Bladder microvascular endothelial cell (primary cell): ENCODE measurements around the gene SAXO1. TPM values are rescaled to one million over a fixed set of nuclear protein-coding genes. Genes with fewer than 3 reads are reported as not detected.

Experiments used
- total RNA-seq: library from RNA; depleted of rRNA; stranded (reverse); fragments of >200 nt; gene quantifications from 2 replicates; pipeline ENCODE4 v1.2.3, GENCODE V29; 2014

The SAXO1 gene, protein sequence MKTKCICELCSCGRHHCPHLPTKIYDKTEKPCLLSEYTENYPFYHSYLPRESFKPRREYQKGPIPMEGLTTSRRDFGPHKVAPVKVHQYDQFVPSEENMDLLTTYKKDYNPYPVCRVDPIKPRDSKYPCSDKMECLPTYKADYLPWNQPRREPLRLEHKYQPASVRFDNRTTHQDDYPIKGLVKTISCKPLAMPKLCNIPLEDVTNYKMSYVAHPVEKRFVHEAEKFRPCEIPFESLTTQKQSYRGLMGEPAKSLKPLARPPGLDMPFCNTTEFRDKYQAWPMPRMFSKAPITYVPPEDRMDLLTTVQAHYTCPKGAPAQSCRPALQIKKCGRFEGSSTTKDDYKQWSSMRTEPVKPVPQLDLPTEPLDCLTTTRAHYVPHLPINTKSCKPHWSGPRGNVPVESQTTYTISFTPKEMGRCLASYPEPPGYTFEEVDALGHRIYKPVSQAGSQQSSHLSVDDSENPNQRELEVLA
- total RNA-seq = under 0.01 TPM in 1 of 2 replicates, not detected in the other

DNA sequence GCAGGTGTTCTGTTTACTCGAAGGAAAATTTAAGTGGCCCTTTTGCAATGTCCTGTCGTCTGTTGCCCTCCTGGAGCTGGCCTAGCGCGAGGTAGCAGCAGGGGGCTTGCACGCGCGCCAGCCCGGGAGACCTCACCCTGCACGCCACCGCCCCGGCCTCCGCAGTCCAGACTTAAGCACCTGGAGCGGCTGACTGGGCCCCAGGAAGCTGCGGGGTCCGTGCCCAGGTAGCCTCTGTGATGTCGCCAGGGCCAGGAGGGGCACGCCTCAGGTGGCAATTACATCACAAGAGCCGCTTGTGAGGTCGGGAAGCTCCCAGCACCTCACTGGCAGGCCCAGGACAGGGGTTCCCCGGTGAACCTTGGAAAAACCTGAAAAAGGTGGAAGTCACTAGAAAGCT, at the start of gene SAXO1:
Gene SAXO1 (minus strand): TSS at position 195 of the 400 bp plus-strand sequence. CDS start 301 bp downstream, outside the sequence.

DNA sequence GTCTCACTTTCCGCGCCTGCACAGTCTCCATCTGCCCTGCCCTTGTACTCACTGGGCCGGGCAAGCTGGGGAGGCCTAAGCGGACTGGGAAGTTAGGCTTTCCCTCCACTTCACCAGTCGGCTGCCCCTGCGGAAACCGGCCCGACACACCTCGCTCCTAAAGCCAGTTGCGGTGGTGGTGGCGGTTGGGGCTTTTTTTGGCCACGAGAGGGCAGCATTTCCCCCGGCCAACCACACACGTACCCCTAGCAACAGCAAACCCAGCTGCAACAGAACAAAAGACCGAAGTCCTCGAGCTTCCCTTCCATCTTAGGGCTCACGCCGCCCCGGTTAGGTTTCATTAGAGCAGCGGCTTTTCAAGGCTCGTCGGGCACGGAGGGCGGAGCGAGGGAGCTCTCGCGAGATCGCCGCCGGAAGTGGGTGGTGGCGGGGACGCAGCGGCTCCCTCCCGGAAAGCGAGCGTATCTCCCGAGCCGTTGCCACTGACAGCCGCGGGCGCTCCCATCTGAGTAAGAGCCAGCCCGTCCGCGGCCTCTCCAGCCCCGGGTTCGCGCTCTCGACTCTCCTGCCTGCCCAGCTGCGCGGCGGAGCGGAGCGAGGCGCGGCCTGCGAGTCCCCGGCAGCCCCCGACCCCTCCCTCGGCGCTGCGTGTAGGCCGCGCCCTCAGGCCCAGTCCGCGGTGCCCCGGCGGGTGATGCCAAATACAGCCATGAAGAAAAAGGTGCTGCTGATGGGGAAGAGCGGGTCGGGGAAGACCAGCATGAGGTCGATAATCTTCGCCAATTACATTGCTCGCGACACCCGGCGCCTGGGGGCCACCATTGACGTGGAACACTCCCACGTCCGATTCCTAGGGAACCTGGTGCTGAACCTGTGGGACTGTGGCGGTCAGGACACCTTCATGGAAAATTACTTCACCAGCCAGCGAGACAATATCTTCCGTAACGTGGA, 16.2 kb upstream of the SAXO1 start, which contains the start of gene RRAGA:
Gene RRAGA (plus strand): TSS at position 462 of the 951 bp plus-strand sequence. CDS start 233 bp downstream, at position 695.

Other genes starting within 250 kb of the SAXO1 start
- gene RRAGA, start 16.2 kb upstream of the SAXO1 start, total RNA-seq = 35.6 and 48.1 TPM in 2 replicates
- 9.7 and 17.6 TPM in 2 replicates for gene HAUS6, start 69.7 kb upstream of the SAXO1 start, total RNA-seq
- 58.4 and 205 TPM in 2 replicates for gene PLIN2, start 94.3 kb upstream of the SAXO1 start, total RNA-seq
- gene DENND4C, start 197.5 kb upstream of the SAXO1 start, total RNA-seq = 66.9 and 98.9 TPM in 2 replicates